HG03439 (cell line): ENCODE measurements around the gene ABCA7.
A peak's percentile ranks its signal among the peaks of the same experiment; 100 is the strongest.

ENCODE experiments used
- ATAC-seq: cut with Tn5 transposase; IDR thresholded peaks from one replicate; pipeline ENCODE4 v1.9.1; 2021; ENCODE audit warnings: mild to moderate bottlenecking, moderate library complexity; ENCODE audit not compliant: unreplicated experiment

The ABCA7 gene

GRCh38 chr19:1032264-1032867, 7.5 kb upstream of the ABCA7 start:
- ATAC-seq = no peak

GRCh38 chr19:1035998-1036621, 3.8 kb upstream of the ABCA7 start:
- ATAC-seq = no peak

- ATAC-seq = no peak
These were observed 2.3 kb upstream of the ABCA7 start for GRCh38 chr19:1037621-1038064.

- no peak for ATAC-seq
These were observed 795 bp upstream of the ABCA7 start for GRCh38 chr19:1038978-1039645.

- ATAC-seq = peak; percentile 41
These were observed 767 bp downstream of the ABCA7 start for GRCh38 chr19:1040476-1041271.

- no peak for ATAC-seq
These were observed 1.4 kb downstream of the ABCA7 start for GRCh38 chr19:1041272-1041834.

GRCh38 chr19:1041835-1042685, 2.2 kb downstream of the ABCA7 start:
- no peak for ATAC-seq

GRCh38 chr19:1042689-1043511, 3.0 kb downstream of the ABCA7 start:
- no peak for ATAC-seq

- ATAC-seq = no peak
These were observed 5.3 kb downstream of the ABCA7 start for GRCh38 chr19:1045247-1045603.

GRCh38 chr19:1046117-1046626, 6.3 kb downstream of the ABCA7 start:
- no peak for ATAC-seq

GRCh38 chr19:1046836-1047695, 7.2 kb downstream of the ABCA7 start:
- no peak for ATAC-seq

GRCh38 chr19:1047696-1048147, 7.8 kb downstream of the ABCA7 start:
- no peak for ATAC-seq

GRCh38 chr19:1049106-1049505, 9.2 kb downstream of the ABCA7 start:
- ATAC-seq = no peak

GRCh38 chr19:1049800-1050199, 9.9 kb downstream of the ABCA7 start:
- no peak for ATAC-seq

- ATAC-seq = no peak
These were observed 11.3 kb downstream of the ABCA7 start for GRCh38 chr19:1050989-1051788.

GRCh38 chr19:1051791-1052190, 11.9 kb downstream of the ABCA7 start:
- ATAC-seq = no peak

GRCh38 chr19:1052349-1052975, 12.6 kb downstream of the ABCA7 start:
- ATAC-seq = no peak
